Progenitor cell of endocrine pancreas (in vitro differentiated cells): ENCODE measurements around the gene POLR1E. TPM values are rescaled to one million over a fixed set of nuclear protein-coding genes. Genes with fewer than 3 reads are reported as not detected.
A peak's percentile ranks its signal among the peaks of the same experiment; 100 is the strongest.

Source experiments
- DNase-seq: peaks from one replicate; pipeline ENCODE4 v3.0.0; 2021; ENCODE audit warnings: low spot score; ENCODE audit not compliant: unreplicated experiment
- H3K27ac Mint-ChIP-seq: 2 replicates; pipeline ENCODE4 v1.8.0; 2021; ENCODE audit warnings: mild to moderate bottlenecking, moderate library complexity, mixed read lengths
- H3K27me3 Mint-ChIP-seq: 2 replicates; pipeline ENCODE4 v1.8.0; 2021; ENCODE audit warnings: mixed read lengths
- H3K36me3 Mint-ChIP-seq: 2 replicates; pipeline ENCODE4 v1.8.0; 2022; ENCODE audit warnings: mixed read lengths; ENCODE audit not compliant: insufficient read depth
- H3K4me1 Mint-ChIP-seq: 2 replicates; pipeline ENCODE4 v1.8.0; 2021; ENCODE audit warnings: low read depth, mixed read lengths
- H3K4me3 Mint-ChIP-seq: 2 replicates; pipeline ENCODE4 v1.8.0; 2021; ENCODE audit warnings: low read depth, mild to moderate bottlenecking, moderate library complexity, mixed read lengths
- H3K9me3 Mint-ChIP-seq: 2 replicates; pipeline ENCODE4 v1.8.0; 2021; ENCODE audit warnings: low read depth, mixed read lengths
- CTCF ChIP-seq: fragments of 200-600 bp; sonication (generic); IDR thresholded peaks from one replicate; pipeline ENCODE4 v1.5.0; 2021; ENCODE audit warnings: antibody characterized with exemption, mild to moderate bottlenecking; ENCODE audit not compliant: unreplicated experiment
- total RNA-seq: library from RNA; stranded (reverse); gene quantifications from 2 replicates; pipeline ENCODE4 v1.2.1, GENCODE V29; 2021

Gene POLR1E
- total RNA-seq, 1 donor from 2014 or later = 22.4 TPM

- Mint-ChIP-seq H3K9me3 (no peaks in the 10 kb centered on the region), H3K4me1 (no peaks in the 10 kb centered on the region), H3K27ac (peak overlapping the region; percentile 19), H3K4me3 (no peak overlapping the region), H3K36me3 (peaks cover 16% of the 10 kb centered on the region), H3K27me3 (no peaks in the 10 kb centered on the region)
- no peak for DNase-seq
- no peak for TF ChIP-seq CTCF
These were observed 43.1 kb downstream of the POLR1E start for GRCh38 chr9:37528652-37529471.

- H3K36me3 Mint-ChIP-seq = peaks cover 9% of the 10 kb centered on the region
These were observed 46.0 kb downstream of the POLR1E start for GRCh38 chr9:37531699-37532098.

GRCh38 chr9:37534412-37534811 is 48.7 kb downstream of the POLR1E start:
- DNase-seq = no peak
- peaks cover 7% of the 10 kb centered on the region for H3K36me3 Mint-ChIP-seq

More at GRCh38 chr9:37531699-37532098, 46.0 kb downstream of the POLR1E start:
- H3K4me3 Mint-ChIP-seq = no peak overlapping the region
- no peaks in the 10 kb centered on the region for H3K9me3 Mint-ChIP-seq
- no peaks in the 10 kb centered on the region for H3K4me1 Mint-ChIP-seq
- no peak overlapping the region for H3K27ac Mint-ChIP-seq
- no peak for TF ChIP-seq CTCF
- DNase-seq = no peak
- no peaks in the 10 kb centered on the region for H3K27me3 Mint-ChIP-seq

GRCh38 chr9:37534901-37535300 is 49.2 kb downstream of the POLR1E start:
- Mint-ChIP-seq H3K27ac (no peak overlapping the region), H3K36me3 (peaks cover 7% of the 10 kb centered on the region), H3K4me1 (no peaks in the 10 kb centered on the region), H3K4me3 (no peak overlapping the region), H3K27me3 (no peaks in the 10 kb centered on the region), H3K9me3 (no peaks in the 10 kb centered on the region)
- no peak for DNase-seq
- TF ChIP-seq CTCF = no peak

More at GRCh38 chr9:37534412-37534811, 48.7 kb downstream of the POLR1E start:
- H3K27ac Mint-ChIP-seq = peak overlapping the region; percentile 2
- H3K4me3 Mint-ChIP-seq = no peak overlapping the region
- no peaks in the 10 kb centered on the region for H3K27me3 Mint-ChIP-seq
- H3K4me1 Mint-ChIP-seq = no peaks in the 10 kb centered on the region
- no peak for TF ChIP-seq CTCF
- no peaks in the 10 kb centered on the region for H3K9me3 Mint-ChIP-seq

GRCh38 chr9:37538099-37538498 is 52.4 kb downstream of the POLR1E start:
- no peak for TF ChIP-seq CTCF
- no peaks in the 10 kb centered on the region for H3K4me1 Mint-ChIP-seq
- no peaks in the 10 kb centered on the region for H3K27me3 Mint-ChIP-seq
- no peak overlapping the region for H3K4me3 Mint-ChIP-seq
- no peak overlapping the region for H3K27ac Mint-ChIP-seq
- peaks cover 4% of the 10 kb centered on the region for H3K36me3 Mint-ChIP-seq
- no peaks in the 10 kb centered on the region for H3K9me3 Mint-ChIP-seq
- no peak for DNase-seq
